ENCODE measurements around the gene SMIM22.

GRCh38 chr16:4766875-4767628 is 28.1 kb upstream of the SMIM22 start, which contains the start of gene ZNF500:
- no peak for TF ChIP-seq CTCF (IDR thresholded peaks at IDR 0.05; ENCODE audit: insufficient read depth, low read depth, low read length)
- TF ChIP-seq EZH2 (IDR thresholded peaks at IDR 0.05; ENCODE audit: insufficient read depth, low read length) = no peak
